Measurements from ENCODE around the gene EYA3.

DNA sequence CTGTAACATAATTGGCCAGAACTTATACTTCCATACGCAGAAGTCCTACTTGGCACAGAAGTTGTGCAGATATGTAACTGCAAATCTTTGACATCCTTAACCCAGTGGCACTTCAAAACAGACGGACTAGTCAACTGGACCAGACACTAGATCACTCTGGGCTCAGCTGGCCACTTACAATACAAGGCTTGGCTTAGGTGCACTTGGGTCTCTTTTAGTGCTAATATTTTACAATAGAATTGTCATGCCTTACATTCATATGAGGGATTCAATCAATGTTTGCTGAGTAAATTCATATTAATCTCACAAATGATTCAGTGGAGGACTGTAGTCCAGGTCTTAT lies 108.6 kb downstream of the EYA3 start:
- TF ChIP-seq RBBP5 (conservative IDR thresholded peaks at IDR 0.05) (no peak), TCF12 (IDR thresholded peaks at IDR 0.05; ENCODE audit: low read depth, low read length) (no peak), EP300 (IDR thresholded peaks at IDR 0.05; ENCODE audit: borderline replicate concordance in 1 of 2, control insufficient read depth in 1 of 2, low read depth in 2 of 2, low read length in 2 of 2) (no peak), POLR2A (IDR thresholded peaks at IDR 0.05; ENCODE audit: low read depth, low read length) (no peak), NFIC (IDR thresholded peaks at IDR 0.05; ENCODE audit: low read depth, low read length) (no peak), POLR2AphosphoS5 (IDR thresholded peaks at IDR 0.05; ENCODE audit: low read length) (no peak), FOXM1 (IDR thresholded peaks at IDR 0.05; ENCODE audit: low read depth, low read length) (no peak), ZNF274 (IDR thresholded peaks at IDR 0.05; ENCODE audit: insufficient read depth, insufficient read length) (no peak), TAF1 (IDR thresholded peaks at IDR 0.05; ENCODE audit: borderline replicate concordance, low read depth, low read length) (no peak), MTA3 (IDR thresholded peaks at IDR 0.05; ENCODE audit: borderline replicate concordance, low read length) (no peak), HDAC6 (IDR thresholded peaks at IDR 0.05; ENCODE audit: unreplicated experiment) (no peak)
- TF ChIP-seq, protein P1, sequence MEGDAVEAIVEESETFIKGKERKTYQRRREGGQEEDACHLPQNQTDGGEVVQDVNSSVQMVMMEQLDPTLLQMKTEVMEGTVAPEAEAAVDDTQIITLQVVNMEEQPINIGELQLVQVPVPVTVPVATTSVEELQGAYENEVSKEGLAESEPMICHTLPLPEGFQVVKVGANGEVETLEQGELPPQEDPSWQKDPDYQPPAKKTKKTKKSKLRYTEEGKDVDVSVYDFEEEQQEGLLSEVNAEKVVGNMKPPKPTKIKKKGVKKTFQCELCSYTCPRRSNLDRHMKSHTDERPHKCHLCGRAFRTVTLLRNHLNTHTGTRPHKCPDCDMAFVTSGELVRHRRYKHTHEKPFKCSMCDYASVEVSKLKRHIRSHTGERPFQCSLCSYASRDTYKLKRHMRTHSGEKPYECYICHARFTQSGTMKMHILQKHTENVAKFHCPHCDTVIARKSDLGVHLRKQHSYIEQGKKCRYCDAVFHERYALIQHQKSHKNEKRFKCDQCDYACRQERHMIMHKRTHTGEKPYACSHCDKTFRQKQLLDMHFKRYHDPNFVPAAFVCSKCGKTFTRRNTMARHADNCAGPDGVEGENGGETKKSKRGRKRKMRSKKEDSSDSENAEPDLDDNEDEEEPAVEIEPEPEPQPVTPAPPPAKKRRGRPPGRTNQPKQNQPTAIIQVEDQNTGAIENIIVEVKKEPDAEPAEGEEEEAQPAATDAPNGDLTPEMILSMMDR (IDR thresholded peaks at IDR 0.05 in 2 of 3, conservative IDR thresholded peaks at IDR 0.05 in 1 of 3; ENCODE audit: control insufficient read depth in 2 of 3, extremely low read depth in 1 of 3, insufficient read depth in 1 of 3, low read depth in 3 of 3, low read length in 3 of 3): no peak; a peak in 1 of 6 replicates
